Nephron (organoid): ENCODE measurements around the gene PTPRG.

Experiments
- H3K27ac Mint-ChIP-seq, 3 experiments: 2 replicates each; pipeline ENCODE4 v1.8.0; 2020; ENCODE audit warnings: mixed read lengths in 3 of 3, mild to moderate bottlenecking in 2 of 3, moderate library complexity in 1 of 3
- H3K27me3 Mint-ChIP-seq: 2 replicates; pipeline ENCODE4 v1.8.0; 2021; ENCODE audit warnings: low read depth, mild to moderate bottlenecking, moderate library complexity, mixed read lengths
- H3K36me3 Mint-ChIP-seq: 2 replicates; pipeline ENCODE4 v1.8.0; 2020; ENCODE audit warnings: low read depth, mixed read lengths
- H3K4me1 Mint-ChIP-seq: 2 replicates; pipeline ENCODE4 v1.8.0; 2020; ENCODE audit warnings: mixed read lengths
- H3K4me3 Mint-ChIP-seq, 3 experiments: 2 replicates each; pipeline ENCODE4 v1.8.0; 2020; ENCODE audit warnings: mild to moderate bottlenecking in 3 of 3, mixed read lengths in 3 of 3, moderate library complexity in 2 of 3
- H3K9me3 Mint-ChIP-seq: 2 replicates; pipeline ENCODE4 v1.8.0; 2020; ENCODE audit warnings: mixed read lengths
- TF ChIP-seq, protein P1 (sequence below), 3 experiments: fragments of 200-600 bp; sonication (generic); IDR thresholded peaks; one replicate each; pipeline ENCODE4 v1.5.0; 2021; ENCODE audit warnings: antibody characterized with exemption in 3 of 3; ENCODE audit not compliant: unreplicated experiment in 3 of 3

PTPRG gene

DNA sequence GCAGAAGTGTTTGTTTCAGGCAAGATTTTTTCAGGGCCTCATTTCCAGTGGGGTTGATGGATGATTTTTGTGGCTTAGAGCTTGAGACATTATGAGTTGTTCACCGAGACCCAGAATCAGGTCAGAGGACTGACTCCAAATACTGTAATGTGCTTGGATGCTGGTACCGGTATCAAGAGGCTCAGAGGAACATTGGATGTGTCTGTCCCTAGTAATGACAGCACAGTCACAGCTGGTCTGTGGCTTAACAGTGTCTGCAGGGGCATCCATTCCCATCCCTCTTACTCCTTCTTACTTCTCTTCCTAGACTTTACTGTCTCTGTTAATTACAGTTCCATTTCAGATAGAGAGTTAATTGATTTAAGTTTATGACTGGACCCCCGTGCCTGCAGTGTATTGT is 107.8 kb downstream of the PTPRG start:
- H3K4me3 Mint-ChIP-seq, result no peak overlapping the region
- H3K9me3 Mint-ChIP-seq, result no peaks in the 10 kb centered on the region
- H3K27ac Mint-ChIP-seq, result peak overlapping the region; percentile 3 to 39 (median 7)
- TF ChIP-seq, protein P1, sequence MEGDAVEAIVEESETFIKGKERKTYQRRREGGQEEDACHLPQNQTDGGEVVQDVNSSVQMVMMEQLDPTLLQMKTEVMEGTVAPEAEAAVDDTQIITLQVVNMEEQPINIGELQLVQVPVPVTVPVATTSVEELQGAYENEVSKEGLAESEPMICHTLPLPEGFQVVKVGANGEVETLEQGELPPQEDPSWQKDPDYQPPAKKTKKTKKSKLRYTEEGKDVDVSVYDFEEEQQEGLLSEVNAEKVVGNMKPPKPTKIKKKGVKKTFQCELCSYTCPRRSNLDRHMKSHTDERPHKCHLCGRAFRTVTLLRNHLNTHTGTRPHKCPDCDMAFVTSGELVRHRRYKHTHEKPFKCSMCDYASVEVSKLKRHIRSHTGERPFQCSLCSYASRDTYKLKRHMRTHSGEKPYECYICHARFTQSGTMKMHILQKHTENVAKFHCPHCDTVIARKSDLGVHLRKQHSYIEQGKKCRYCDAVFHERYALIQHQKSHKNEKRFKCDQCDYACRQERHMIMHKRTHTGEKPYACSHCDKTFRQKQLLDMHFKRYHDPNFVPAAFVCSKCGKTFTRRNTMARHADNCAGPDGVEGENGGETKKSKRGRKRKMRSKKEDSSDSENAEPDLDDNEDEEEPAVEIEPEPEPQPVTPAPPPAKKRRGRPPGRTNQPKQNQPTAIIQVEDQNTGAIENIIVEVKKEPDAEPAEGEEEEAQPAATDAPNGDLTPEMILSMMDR (IDR thresholded peaks at IDR 0.05; ENCODE audit: unreplicated experiment in 3 of 3), result no peak
- no peaks in the 10 kb centered on the region for H3K27me3 Mint-ChIP-seq
- peaks cover 24% of the 10 kb centered on the region for H3K36me3 Mint-ChIP-seq
- peaks cover 37% of the 10 kb centered on the region for H3K4me1 Mint-ChIP-seq

DNA sequence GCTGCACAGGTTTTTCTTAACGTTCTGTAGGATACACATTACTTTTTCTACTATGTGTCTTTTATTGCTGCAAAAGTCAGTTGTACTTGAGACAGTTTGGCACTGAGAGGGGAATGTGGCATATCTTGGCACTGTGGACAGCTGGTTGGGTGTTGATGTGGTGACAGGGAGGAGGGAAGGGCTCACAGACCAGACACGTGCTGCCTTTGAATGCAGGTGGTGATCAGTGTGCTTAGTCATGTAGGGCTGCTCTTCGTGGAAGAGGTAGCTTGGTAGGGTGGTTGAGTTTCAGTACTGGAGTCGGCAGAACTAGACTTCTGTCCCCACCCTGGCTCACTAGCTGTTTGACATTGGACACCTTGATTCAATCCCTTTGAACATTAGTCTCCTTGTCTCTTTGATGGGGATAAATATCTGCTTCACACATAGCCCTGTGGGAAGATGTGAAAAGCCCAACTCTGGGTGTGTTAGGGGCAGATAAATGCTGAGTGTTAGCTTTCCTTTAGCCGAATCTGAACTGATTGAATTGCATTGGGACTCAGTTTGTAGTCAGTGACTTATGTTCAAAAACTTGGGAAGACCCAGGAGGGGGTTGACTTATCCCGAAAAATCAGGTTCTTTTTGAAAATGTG is 108.4 kb downstream of the PTPRG start:
- TF ChIP-seq, protein P1 (IDR thresholded peaks at IDR 0.05; ENCODE audit: unreplicated experiment in 3 of 3), result no peak
- H3K4me1 Mint-ChIP-seq, result peaks cover 39% of the 10 kb centered on the region
- H3K36me3 Mint-ChIP-seq, result peaks cover 27% of the 10 kb centered on the region
- no peaks in the 10 kb centered on the region for H3K9me3 Mint-ChIP-seq
- H3K27ac Mint-ChIP-seq, result peak overlapping the region in 2 of 3 experiments; percentile 7 to 39
- H3K27me3 Mint-ChIP-seq, result no peaks in the 10 kb centered on the region
- H3K4me3 Mint-ChIP-seq, result no peak overlapping the region

DNA sequence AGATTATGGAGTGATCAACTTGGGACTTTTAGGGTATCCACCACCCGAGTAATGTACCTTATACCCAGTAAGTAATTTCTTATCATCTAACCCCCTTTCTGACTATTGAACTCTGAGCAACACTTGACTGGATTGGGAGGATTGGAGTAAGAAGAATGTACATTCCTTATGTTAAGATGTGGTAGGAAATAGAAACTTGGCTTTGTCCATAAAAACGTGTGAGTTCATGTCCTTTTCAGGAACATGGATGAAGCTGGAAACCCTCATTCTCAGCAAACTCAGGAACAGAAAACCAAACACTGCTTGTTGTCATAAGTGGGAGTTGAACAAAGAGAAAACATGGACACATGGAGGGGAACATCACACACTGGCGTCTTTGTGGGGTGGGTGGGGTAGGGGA is 112.3 kb downstream of the PTPRG start:
- Mint-ChIP-seq H3K36me3 (peaks cover 39% of the 10 kb centered on the region), H3K4me1 (peaks cover 22% of the 10 kb centered on the region), H3K27ac (peak overlapping the region in 1 of 3 experiments; percentile 10), H3K4me3 (no peak overlapping the region), H3K9me3 (no peaks in the 10 kb centered on the region), H3K27me3 (no peaks in the 10 kb centered on the region)
- TF ChIP-seq, protein P1 (IDR thresholded peaks at IDR 0.05; ENCODE audit: unreplicated experiment in 3 of 3), result no peak

DNA sequence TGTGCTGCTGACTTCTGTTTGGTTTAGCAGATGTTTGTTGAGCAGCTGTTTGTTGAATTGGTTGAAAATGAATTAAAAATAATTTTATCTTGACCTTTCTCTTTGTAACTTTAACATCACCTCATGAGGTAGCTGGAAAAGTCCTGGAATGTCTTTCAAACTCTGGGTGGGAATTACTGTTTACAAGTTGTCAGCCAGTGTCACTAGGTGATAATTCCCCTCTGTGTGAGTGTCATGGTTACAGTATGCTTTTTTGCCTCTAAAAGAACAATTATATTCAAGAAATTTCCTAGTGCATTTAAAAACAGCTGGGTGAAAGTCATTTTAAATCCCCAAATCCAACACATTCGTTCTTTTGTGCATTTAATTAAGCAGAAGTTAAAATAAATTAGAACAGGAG is 113.2 kb downstream of the PTPRG start:
- H3K4me1 Mint-ChIP-seq, result peaks cover 13% of the 10 kb centered on the region
- peaks cover 37% of the 10 kb centered on the region for H3K36me3 Mint-ChIP-seq
- no peak overlapping the region for H3K4me3 Mint-ChIP-seq
- TF ChIP-seq, protein P1 (IDR thresholded peaks at IDR 0.05; ENCODE audit: unreplicated experiment in 3 of 3), result no peak
- H3K27ac Mint-ChIP-seq, result no peak overlapping the region
- no peaks in the 10 kb centered on the region for H3K9me3 Mint-ChIP-seq
- no peaks in the 10 kb centered on the region for H3K27me3 Mint-ChIP-seq

DNA sequence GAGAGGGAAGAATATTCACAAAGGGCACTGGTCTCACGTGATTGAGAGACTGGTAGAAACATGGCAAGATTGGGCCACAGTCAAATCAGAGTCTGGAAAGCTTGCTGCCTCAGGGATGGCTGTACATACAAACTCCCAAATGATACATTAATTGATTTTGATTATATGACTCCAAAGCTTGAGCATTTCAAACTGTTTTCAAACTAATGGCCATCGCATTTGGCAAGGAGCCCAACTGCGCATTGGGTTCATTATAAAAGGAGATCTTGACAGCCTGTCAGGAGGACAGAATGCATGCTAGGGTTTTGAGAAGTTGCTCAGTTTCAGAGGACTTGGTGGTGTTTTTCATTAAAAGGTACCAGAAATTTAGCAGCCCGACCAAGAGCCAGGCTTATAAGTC is 117.7 kb downstream of the PTPRG start:
- Mint-ChIP-seq H3K36me3 (peaks cover 15% of the 10 kb centered on the region), H3K4me1 (peaks cover 29% of the 10 kb centered on the region), H3K27me3 (no peaks in the 10 kb centered on the region), H3K4me3 (no peak overlapping the region), H3K9me3 (no peaks in the 10 kb centered on the region), H3K27ac (no peak overlapping the region)
- TF ChIP-seq, protein P1 (IDR thresholded peaks at IDR 0.05; ENCODE audit: unreplicated experiment in 3 of 3), result no peak

DNA sequence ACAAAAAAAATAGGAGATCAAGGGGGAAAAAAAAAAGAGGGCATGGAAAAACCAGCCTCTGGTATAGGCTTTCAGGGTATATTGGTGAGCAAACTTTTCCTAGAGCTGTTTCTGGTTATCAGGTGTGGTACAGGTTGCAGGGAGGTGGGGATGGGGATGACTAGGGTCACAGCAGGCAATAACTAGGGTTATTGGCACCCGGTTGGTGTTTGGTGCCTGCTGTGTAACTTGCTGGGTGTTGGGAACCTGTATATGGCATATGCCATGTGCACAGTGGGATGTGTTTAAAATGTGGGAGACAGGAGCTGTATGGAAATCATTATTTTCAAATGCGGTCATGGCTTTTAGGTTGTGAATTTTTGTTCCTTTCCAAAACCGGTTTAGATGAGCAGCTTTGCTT is 119.2 kb downstream of the PTPRG start:
- Mint-ChIP-seq H3K27me3 (no peaks in the 10 kb centered on the region), H3K4me1 (peaks cover 37% of the 10 kb centered on the region), H3K27ac (no peak overlapping the region), H3K36me3 (peaks cover 8% of the 10 kb centered on the region), H3K9me3 (no peaks in the 10 kb centered on the region), H3K4me3 (no peak overlapping the region)
- TF ChIP-seq, protein P1 (IDR thresholded peaks at IDR 0.05; ENCODE audit: unreplicated experiment in 3 of 3), result no peak
